Fibroblast of villous mesenchyme (primary cell): ENCODE results near the gene NDST1. TPM values are rescaled to one million over a fixed set of nuclear protein-coding genes. Genes with fewer than 3 reads are reported as not detected.

Source experiments
- DNase-seq: peaks from one replicate; pipeline ENCODE4 v3.0.0-alpha.2; 2010; ENCODE audit warnings: low read depth
- H3K4me3 ChIP-seq: 2 replicates; pipeline ENCODE4 v1.5.1; 2011; ENCODE audit warnings: low read depth, mild to moderate bottlenecking, low read length
- total RNA-seq: library from RNA; depleted of rRNA; stranded (reverse); fragments of >200 nt; gene quantifications from 2 replicates; pipeline ENCODE4 v1.2.3, GENCODE V29; 2012
- TF ChIP-seq, protein P1 (sequence below): IDR thresholded peaks from 2 replicates; pipeline ENCODE4 v1.5.1; 2012; ENCODE audit warnings: low read depth, mild to moderate bottlenecking, low read length; ENCODE audit not compliant: insufficient read depth

Gene NDST1
- total RNA-seq, 1 donor, result 87.2 TPM

- TF ChIP-seq, protein P1, sequence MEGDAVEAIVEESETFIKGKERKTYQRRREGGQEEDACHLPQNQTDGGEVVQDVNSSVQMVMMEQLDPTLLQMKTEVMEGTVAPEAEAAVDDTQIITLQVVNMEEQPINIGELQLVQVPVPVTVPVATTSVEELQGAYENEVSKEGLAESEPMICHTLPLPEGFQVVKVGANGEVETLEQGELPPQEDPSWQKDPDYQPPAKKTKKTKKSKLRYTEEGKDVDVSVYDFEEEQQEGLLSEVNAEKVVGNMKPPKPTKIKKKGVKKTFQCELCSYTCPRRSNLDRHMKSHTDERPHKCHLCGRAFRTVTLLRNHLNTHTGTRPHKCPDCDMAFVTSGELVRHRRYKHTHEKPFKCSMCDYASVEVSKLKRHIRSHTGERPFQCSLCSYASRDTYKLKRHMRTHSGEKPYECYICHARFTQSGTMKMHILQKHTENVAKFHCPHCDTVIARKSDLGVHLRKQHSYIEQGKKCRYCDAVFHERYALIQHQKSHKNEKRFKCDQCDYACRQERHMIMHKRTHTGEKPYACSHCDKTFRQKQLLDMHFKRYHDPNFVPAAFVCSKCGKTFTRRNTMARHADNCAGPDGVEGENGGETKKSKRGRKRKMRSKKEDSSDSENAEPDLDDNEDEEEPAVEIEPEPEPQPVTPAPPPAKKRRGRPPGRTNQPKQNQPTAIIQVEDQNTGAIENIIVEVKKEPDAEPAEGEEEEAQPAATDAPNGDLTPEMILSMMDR, result no peak
- DNase-seq, result no peak
- no peak overlapping the region for H3K4me3 ChIP-seq
Measured at GRCh38 chr5:150606476-150606875, 98.5 kb downstream of the NDST1 start.

DNA sequence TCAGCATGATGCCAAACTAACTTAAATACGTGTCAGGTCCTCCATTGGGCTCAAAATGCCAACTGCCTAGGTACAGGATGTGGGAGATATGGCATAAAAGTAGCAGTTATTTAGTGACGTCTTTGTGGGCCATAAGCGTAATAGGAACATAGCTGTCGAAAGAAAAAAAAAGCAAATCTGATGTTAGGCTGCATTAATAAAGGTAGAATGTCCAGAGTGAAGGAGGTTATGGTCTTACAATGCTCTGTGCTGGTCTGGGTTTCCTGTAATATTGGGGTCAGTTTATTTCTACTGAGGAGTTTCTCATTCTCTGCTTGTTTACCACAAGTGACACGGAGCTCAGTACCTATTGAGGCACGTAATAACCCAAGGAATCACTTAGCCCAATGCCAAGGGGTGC, 99.2 kb downstream of the NDST1 start:
- H3K4me3 ChIP-seq, result no peak overlapping the region
- TF ChIP-seq, protein P1, result no peak
- DNase-seq, result no peak

Other genes starting within 250 kb of the NDST1 start
- 1.3 TPM in 2 replicates for gene CAMK2A, start 218.4 kb upstream of the NDST1 start, total RNA-seq
- 13.8 and 23.5 TPM in 2 replicates for gene ARSI, start 205.2 kb upstream of the NDST1 start, total RNA-seq
- gene TCOF1, start 150.4 kb upstream of the NDST1 start, total RNA-seq, result 19.0 and 23.7 TPM in 2 replicates
- gene CD74, start 95.2 kb upstream of the NDST1 start, total RNA-seq, result 0.32 and 3.0 TPM in 2 replicates
- 1,744 and 3,299 TPM in 2 replicates for gene RPS14, start 58.4 kb upstream of the NDST1 start, total RNA-seq
- gene SYNPO, start 132.5 kb downstream of the NDST1 start, total RNA-seq, result 7.3 and 10.6 TPM in 2 replicates
- gene MYOZ3, start 153.1 kb downstream of the NDST1 start, total RNA-seq, result under 0.01 TPM in 2 replicates
- 18.7 and 29.8 TPM in 2 replicates for gene RBM22, start 192.9 kb downstream of the NDST1 start, total RNA-seq